OCI-LY1 (cell line): ENCODE results near the gene ABCA13.

Experiments
- EZH2 ChIP-seq: fragments of 200-600 bp; sonication (generic), shearing (Covaris generic); IDR thresholded peaks from 2 replicates; pipeline ENCODE4 v1.8.0; 2017; ENCODE audit warnings: borderline replicate concordance, mixed run types, mild to moderate bottlenecking, antibody characterized with exemption, low read length, moderate library complexity, mixed read lengths
- TF ChIP-seq, protein P1 (sequence below): fragments of 200-600 bp; sonication (generic), shearing (Covaris generic); IDR thresholded peaks from 2 replicates; pipeline ENCODE4 v1.5.1; 2017; ENCODE audit warnings: mild to moderate bottlenecking, antibody characterized with exemption, low read length, moderate library complexity, mixed read lengths

DNA sequence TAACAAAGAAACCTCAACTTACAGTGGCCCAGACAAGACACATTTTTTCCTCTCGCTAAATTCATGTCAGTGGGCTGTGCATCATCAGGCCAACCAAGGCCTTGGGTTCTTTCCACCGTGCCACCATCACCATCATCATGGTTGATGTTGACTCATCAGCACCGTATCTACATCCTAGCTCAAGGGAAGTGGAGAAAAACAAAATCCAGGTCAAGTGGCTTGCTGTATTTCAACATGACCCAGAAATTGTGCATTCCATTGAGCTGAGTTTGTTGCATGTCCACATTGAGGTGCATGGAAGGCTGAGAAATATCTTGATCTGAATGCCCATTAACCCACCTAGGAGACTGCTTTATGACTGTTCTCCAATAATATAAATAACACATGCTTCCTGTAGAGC is 440.7 kb downstream of the ABCA13 start:
- no peak for TF ChIP-seq EZH2
- TF ChIP-seq, protein P1, sequence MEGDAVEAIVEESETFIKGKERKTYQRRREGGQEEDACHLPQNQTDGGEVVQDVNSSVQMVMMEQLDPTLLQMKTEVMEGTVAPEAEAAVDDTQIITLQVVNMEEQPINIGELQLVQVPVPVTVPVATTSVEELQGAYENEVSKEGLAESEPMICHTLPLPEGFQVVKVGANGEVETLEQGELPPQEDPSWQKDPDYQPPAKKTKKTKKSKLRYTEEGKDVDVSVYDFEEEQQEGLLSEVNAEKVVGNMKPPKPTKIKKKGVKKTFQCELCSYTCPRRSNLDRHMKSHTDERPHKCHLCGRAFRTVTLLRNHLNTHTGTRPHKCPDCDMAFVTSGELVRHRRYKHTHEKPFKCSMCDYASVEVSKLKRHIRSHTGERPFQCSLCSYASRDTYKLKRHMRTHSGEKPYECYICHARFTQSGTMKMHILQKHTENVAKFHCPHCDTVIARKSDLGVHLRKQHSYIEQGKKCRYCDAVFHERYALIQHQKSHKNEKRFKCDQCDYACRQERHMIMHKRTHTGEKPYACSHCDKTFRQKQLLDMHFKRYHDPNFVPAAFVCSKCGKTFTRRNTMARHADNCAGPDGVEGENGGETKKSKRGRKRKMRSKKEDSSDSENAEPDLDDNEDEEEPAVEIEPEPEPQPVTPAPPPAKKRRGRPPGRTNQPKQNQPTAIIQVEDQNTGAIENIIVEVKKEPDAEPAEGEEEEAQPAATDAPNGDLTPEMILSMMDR, result no peak
